NB4 (cell line): ENCODE measurements around the gene FHIT.

Source experiments
- POLR2A ChIP-seq: IDR thresholded peaks from 2 replicates; pipeline ENCODE4 v1.6.1; 2011; ENCODE audit warnings: mild to moderate bottlenecking; ENCODE audit not compliant: insufficient read length; ENCODE audit errors: extremely low read depth
- TF ChIP-seq, protein P1 (sequence below): IDR thresholded peaks from one replicate; pipeline ENCODE4 v1.5.1; 2012; ENCODE audit warnings: low read depth, low read length

- TF ChIP-seq, protein P1, sequence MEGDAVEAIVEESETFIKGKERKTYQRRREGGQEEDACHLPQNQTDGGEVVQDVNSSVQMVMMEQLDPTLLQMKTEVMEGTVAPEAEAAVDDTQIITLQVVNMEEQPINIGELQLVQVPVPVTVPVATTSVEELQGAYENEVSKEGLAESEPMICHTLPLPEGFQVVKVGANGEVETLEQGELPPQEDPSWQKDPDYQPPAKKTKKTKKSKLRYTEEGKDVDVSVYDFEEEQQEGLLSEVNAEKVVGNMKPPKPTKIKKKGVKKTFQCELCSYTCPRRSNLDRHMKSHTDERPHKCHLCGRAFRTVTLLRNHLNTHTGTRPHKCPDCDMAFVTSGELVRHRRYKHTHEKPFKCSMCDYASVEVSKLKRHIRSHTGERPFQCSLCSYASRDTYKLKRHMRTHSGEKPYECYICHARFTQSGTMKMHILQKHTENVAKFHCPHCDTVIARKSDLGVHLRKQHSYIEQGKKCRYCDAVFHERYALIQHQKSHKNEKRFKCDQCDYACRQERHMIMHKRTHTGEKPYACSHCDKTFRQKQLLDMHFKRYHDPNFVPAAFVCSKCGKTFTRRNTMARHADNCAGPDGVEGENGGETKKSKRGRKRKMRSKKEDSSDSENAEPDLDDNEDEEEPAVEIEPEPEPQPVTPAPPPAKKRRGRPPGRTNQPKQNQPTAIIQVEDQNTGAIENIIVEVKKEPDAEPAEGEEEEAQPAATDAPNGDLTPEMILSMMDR, result no peak
- TF ChIP-seq POLR2A, result no peak
Observed at GRCh38 chr3:61008998-61009380, 242.3 kb downstream of the FHIT start.
